Upper lobe of right lung (tissue), 1 donor: ENCODE results near the gene FHIT. TPM values are rescaled to one million over a fixed set of nuclear protein-coding genes. Genes with fewer than 3 reads are reported as not detected.

Experiments used
- ATAC-seq: fragments of 200-7000 bp; cut with Tn5 transposase; one replicate; pipeline ENCODE4 v1.9.1; 2020; ENCODE audit warnings: mild to moderate bottlenecking, moderate library complexity
- DNase-seq: peaks from one replicate; pipeline ENCODE4 v3.0.0-alpha.2; 2020
- H3K27ac ChIP-seq: fragments of 200-600 bp; one replicate; pipeline ENCODE4 v1.8.0; 2022
- H3K27me3 ChIP-seq: fragments of 200-600 bp; one replicate; pipeline ENCODE4 v1.8.0; 2022; ENCODE audit warnings: mild to moderate bottlenecking
- H3K36me3 ChIP-seq: fragments of 200-600 bp; one replicate; pipeline ENCODE4 v1.8.0; 2022
- H3K4me1 ChIP-seq: fragments of 200-600 bp; one replicate; pipeline ENCODE4 v1.8.0; 2022
- H3K4me3 ChIP-seq: fragments of 200-600 bp; one replicate; pipeline ENCODE4 v1.8.0; 2022; ENCODE audit warnings: mild to moderate bottlenecking
- H3K9me3 ChIP-seq: fragments of 200-600 bp; one replicate; pipeline ENCODE4 v1.8.0; 2022
- intact Hi-C: fragments of 100-400 bp; cut with DNase I; formaldehyde crosslinking; loops from one replicate; pipeline ENCODE4 v1.11.0; 2022
- total RNA-seq: library from RNA; stranded (reverse); fragmentation: NEBNext Ultra II Directional; extraction: Animal tissue kit (Norgen Biotek cat#: 25700); gene quantifications from one replicate; pipeline ENCODE4 v1.2.1, GENCODE V29; 2021
- TF ChIP-seq, protein P1 (sequence below): fragments of 200-600 bp; IDR thresholded peaks from one replicate; pipeline ENCODE4 v1.8.0; 2022; ENCODE audit warnings: antibody characterized with exemption
- donor health status: DM: no; HTN: yes; CAD: no; lungs with severe emphysema.

The FHIT gene
- total RNA-seq, 1 donor from 2014 or later, result 9.6 TPM

- Histone ChIP-seq H3K4me1 (no peaks in the 10 kb centered on the region), H3K4me3 (no peak overlapping the region), H3K27me3 (no peaks in the 10 kb centered on the region), H3K27ac (no peak overlapping the region), H3K9me3 (peaks cover 3% of the 10 kb centered on the region), H3K36me3 (no peaks in the 10 kb centered on the region)
- intact Hi-C loops, result no loop called here
- TF ChIP-seq, protein P1, sequence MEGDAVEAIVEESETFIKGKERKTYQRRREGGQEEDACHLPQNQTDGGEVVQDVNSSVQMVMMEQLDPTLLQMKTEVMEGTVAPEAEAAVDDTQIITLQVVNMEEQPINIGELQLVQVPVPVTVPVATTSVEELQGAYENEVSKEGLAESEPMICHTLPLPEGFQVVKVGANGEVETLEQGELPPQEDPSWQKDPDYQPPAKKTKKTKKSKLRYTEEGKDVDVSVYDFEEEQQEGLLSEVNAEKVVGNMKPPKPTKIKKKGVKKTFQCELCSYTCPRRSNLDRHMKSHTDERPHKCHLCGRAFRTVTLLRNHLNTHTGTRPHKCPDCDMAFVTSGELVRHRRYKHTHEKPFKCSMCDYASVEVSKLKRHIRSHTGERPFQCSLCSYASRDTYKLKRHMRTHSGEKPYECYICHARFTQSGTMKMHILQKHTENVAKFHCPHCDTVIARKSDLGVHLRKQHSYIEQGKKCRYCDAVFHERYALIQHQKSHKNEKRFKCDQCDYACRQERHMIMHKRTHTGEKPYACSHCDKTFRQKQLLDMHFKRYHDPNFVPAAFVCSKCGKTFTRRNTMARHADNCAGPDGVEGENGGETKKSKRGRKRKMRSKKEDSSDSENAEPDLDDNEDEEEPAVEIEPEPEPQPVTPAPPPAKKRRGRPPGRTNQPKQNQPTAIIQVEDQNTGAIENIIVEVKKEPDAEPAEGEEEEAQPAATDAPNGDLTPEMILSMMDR, result no peak
- ATAC-seq (no peak), DNase-seq (no peak)
Observed at GRCh38 chr3:59979542-59979941, 1271.7 kb downstream of the FHIT start.

DNA sequence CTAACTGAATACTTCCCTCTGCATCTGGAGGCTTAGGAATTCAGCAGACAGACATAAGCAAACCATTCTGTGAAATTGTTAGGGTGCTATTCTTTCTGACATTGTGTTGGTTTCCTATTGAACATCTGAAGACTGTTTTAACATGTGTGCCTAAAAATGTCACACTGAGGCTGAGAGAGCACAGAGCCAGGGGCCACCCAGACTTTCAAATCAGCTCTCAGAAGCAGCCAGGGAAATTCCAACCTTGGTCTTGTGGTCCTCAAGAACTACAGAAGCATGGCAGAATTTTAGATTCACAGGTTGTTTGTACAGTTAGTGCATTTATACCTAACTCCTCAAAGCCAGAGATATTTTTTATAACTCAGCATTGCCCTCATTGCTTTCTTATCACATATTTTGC, 1272.3 kb downstream of the FHIT start:
- no peak overlapping the region for H3K4me3 ChIP-seq
- no peaks in the 10 kb centered on the region for H3K27me3 ChIP-seq
- no peaks in the 10 kb centered on the region for H3K36me3 ChIP-seq
- intact Hi-C loops, result no loop called here
- peaks cover 3% of the 10 kb centered on the region for H3K9me3 ChIP-seq
- H3K27ac ChIP-seq, result no peak overlapping the region
- TF ChIP-seq, protein P1, result no peak
- ATAC-seq (no peak), DNase-seq (no peak)
- H3K4me1 ChIP-seq, result no peaks in the 10 kb centered on the region

DNA sequence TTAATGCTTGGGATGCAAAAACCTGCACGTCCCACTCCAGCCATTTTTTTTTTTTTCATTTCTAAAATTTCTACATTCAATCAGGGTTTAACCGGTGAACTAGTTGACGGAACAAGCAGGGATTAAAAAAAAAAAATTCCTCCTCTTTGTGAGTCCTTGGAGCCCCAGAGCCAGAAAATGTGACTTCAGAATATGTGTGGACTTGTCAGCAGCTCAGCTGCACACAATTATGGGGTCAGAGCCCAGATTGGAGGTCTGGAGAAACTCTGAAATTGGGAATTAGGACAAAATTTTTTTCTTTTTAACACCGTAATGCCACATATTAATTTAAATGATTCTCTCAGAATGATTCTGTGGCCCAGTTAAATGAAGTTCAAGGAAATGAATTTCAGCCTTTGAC, 1280.5 kb downstream of the FHIT start:
- ATAC-seq (no peak), DNase-seq (no peak)
- intact Hi-C loops, result no loop called here
- peaks cover 3% of the 10 kb centered on the region for H3K9me3 ChIP-seq
- no peak overlapping the region for H3K4me3 ChIP-seq
- H3K27ac ChIP-seq, result no peak overlapping the region
- H3K4me1 ChIP-seq, result no peaks in the 10 kb centered on the region
- TF ChIP-seq, protein P1, result no peak
- no peaks in the 10 kb centered on the region for H3K27me3 ChIP-seq
- no peaks in the 10 kb centered on the region for H3K36me3 ChIP-seq

DNA sequence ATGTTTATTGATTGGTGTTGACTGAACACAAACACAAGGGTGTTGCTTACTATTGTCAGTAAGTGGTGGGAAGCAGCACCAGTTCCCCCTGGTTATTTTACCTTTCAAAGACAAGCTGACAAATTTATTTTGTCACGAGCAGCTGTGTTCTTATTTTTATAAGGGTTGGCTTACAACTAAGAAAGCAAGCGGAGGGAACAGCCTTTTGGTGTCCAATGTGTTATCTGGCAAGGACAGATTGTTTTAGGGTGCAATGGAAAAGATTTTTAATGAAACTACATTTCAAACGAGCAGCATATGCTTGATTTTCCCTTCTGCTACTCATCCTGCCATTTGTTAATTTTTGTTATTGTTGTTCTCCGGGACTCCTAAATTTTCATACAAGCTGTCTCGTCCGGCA, 1280.9 kb downstream of the FHIT start:
- Histone ChIP-seq H3K9me3 (peaks cover 2% of the 10 kb centered on the region), H3K4me3 (no peak overlapping the region), H3K27me3 (no peaks in the 10 kb centered on the region), H3K27ac (no peak overlapping the region), H3K36me3 (no peaks in the 10 kb centered on the region), H3K4me1 (no peaks in the 10 kb centered on the region)
- no peak for DNase-seq
- no peak for ATAC-seq
- intact Hi-C loops, result no loop called here
- TF ChIP-seq, protein P1, result no peak

DNA sequence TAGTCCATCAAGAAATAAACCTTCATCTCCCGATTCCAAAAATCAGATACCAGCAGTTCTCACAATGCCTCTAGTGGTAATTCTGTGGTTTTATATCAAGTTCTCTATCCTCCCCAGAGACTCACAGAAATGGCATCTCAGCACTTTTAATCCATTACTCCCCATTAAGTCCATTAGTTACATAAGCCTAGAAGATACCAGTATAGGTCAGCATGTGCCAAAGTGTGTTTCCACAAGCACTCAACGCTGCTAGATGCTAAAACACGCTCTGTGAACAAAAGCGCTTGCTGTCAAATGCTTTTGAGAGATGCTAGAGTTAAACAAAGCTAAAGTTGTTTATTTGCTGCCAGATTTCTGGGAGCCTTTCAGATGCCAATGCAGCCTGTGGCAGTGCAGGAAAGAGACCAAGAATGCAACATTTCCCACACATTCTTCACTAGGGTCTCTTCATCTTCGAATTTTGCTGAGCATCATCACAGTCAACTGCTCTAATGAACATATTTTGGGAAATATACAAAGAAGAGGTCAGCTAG, 1282.7 kb downstream of the FHIT start:
- Histone ChIP-seq H3K4me1 (no peaks in the 10 kb centered on the region), H3K27me3 (no peaks in the 10 kb centered on the region), H3K36me3 (no peaks in the 10 kb centered on the region), H3K27ac (no peak overlapping the region), H3K9me3 (no peaks in the 10 kb centered on the region), H3K4me3 (no peak overlapping the region)
- ATAC-seq (no peak), DNase-seq (no peak)
- TF ChIP-seq, protein P1, result no peak
- intact Hi-C loops, result no loop called here

GRCh38 chr3:59963676-59964075, 1287.6 kb downstream of the FHIT start:
- no peaks in the 10 kb centered on the region for H3K36me3 ChIP-seq
- H3K4me3 ChIP-seq, result no peak overlapping the region
- H3K27me3 ChIP-seq, result no peaks in the 10 kb centered on the region
- H3K9me3 ChIP-seq, result no peaks in the 10 kb centered on the region
- intact Hi-C loops, result no loop called here
- H3K27ac ChIP-seq, result no peak overlapping the region
- no peaks in the 10 kb centered on the region for H3K4me1 ChIP-seq
- DNase-seq, result no peak
- ATAC-seq, result no peak
- TF ChIP-seq, protein P1, result no peak
